Left hindlimb (tissue), 1 donor: Measurements from ENCODE around the gene CEP295NL.
"Not testable (repeated sequence)": the region's sequence is repeated elsewhere in the genome, so short reads cannot be mapped to it uniquely, and the experiment has no call there.

ENCODE experiments used
- DNase-seq: peaks from one replicate; pipeline ENCODE4 v3.0.0-alpha.2; 2018

Gene CEP295NL, protein sequence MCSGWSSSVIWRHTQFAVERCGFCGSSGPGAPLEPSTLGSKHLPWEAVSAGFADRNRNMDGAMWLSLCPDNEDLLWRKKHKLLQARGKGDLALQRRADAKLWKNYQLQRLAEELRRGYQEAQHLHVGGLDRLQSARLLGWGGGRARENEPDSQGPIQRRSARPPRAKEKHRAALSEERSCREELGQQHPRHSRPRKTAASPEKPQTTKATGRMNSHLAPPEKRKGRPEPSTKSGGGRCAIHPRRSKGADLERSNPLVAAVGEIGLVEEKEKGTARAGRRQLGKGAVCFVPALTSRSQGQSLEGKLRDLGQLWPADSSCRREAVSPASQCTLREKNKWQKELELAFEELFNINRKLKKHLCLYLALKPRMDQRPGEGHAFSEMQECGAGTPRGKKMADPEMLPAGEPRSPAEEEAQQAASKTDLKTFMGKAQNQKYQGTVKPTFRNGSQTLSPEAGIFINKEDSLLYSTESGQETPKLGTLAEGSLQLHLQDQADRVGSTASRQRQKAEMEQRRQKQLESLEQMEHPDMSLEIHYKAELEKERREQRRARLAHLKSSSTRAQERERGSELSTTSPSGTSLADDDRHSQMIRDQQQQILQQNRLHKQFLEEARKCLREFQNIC

GRCh38 chr17:78903101-78903779 lies at the start of gene CEP295NL:
CEP295NL (minus strand) TSS chr17:78903201; CDS start chr17:78901828, 1,373 bp downstream.
- DNase-seq, result peak; percentile 39

DNA sequence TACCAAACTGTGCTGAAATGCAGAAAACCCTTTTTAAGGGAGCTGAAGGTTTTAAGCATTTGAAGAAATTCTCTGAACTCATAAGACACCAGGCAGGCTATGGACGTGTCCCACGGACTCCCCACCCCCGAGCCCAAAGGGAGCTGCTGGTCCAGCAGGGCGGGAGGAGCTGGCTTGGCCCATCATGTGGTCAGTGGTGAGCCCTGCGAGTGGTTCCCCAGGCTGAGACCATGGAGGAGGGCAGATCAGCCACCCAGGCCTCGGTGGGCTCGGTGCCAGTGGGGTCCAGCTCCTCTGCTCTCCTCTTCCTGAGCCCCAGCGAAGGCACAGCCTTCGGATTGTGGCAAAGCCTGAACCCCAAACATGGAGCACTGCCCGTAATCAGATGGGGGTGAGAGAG lies 49.7 kb upstream of the CEP295NL start:
- peak; percentile 54 for DNase-seq

DNA sequence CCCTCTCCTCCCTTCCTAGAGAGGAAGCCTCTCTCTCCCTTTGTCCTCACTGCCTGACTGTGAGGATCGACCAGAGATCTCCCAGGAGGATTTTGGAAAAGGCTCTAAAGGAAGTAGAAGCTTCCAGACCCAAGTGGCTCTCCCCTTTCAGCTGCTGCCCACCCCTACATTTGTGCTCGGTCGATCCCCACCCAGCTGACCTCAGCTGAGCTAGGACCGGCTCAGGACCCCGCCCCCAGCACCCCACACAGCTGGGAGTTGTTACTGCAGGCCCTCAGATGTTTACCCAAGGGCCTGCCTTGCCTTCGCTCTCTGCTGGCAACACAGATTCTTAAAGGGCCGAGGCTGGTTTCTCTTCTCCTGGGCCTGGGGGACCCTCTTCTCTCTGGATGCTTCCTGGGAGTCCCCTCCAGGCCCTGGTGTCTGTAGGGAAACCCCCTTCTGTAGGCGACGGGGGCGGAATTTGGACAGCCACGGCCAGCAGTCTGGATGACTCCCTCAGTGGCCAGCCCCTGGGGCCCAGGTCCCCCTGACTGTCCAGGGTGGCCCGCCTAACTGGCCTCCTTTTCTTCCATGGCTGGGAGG lies 49.1 kb upstream of the CEP295NL start:
- peak; percentile 64 for DNase-seq

DNA sequence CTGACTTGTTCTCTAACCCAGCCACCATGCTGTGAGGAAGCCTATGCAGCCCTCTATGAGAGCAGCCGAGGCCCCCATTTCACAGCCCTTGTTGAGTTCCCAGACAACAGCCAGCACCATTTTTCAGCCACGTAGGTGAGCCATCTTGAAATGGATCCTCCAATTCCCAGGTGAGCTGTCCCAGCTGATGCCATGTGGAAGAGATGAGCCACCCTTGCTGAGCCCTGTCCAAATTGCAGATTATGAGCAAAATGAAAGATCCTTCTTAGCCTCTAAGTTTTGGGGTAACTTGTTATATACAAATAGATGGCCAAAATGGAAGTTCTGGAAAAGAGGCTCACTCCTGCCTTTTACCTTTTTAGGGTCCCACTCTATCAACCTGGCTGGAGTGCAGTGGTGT lies 47.9 kb upstream of the CEP295NL start:
- no peak for DNase-seq

DNA sequence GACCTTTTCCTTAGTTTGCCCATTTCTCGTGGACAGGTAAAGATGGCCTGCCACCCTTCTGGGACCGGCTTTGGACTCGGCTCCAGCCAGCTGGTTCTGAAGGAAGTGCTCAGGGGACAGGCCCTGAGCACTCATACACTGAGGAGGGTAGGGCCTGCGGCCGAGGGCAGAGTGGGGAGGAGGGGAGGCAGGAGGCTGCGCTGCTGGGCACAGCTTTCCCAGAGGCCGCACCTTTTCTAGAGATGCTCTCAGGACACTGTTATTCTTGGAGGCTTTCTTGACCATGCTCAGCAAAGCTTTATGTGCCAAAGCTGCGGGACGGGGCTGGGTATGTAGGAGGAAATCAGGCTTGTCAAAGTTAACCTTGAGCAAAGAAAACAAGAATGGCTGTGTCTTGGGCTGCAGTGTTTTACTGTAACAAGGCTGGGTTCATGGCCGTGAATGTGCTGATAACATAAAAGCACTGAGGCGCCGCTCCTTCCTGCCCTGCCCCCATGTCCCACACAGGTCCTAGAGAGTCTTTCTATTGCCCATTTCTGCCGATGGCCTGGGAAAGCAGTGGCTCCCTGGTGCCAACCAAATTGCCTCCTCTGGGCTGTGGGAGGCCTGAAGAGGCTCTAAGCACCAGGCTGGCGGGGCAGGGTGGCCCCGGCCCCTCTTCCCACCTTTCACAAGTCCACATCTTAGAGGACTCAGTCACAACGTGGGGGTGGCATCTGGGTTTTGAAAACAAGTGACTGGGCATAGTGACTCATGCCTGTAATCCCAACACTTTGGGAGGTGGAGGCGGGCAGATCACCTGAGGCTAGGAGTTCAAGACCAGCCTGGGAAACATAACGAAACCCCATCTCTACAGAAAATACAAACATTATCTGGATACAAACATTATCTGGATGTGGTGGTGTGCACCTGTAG lies 44.5 kb upstream of the CEP295NL start:
- no peak for DNase-seq

GRCh38 chr17:78946631-78947030 lies 43.6 kb upstream of the CEP295NL start:
- DNase-seq, result no peak

DNA sequence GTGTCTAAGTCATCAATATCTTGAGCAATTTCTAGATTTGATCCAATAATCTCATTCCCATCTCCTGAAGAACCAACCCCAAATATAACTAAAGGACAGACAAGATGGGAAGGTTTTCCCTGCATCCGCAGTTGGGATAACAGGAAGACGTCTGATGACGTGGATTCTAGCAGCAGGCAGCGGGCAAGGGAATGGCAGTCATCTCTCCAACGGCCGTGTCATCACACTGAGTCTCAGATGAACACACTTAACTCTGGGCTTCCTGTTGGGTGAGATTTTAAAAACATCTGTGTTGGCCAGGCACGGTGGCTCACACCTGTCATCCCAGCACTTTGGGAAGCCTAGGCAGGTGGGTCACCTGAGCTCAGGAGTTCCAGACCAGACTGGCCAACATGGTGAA lies 43.1 kb upstream of the CEP295NL start:
- DNase-seq, result no peak

GRCh38 chr17:78945455-78945854 lies 42.5 kb upstream of the CEP295NL start:
- DNase-seq, result not testable (repeated sequence)

GRCh38 chr17:78944956-78945355 lies 42.0 kb upstream of the CEP295NL start:
- no peak for DNase-seq

GRCh38 chr17:78944026-78944425 lies 41.0 kb upstream of the CEP295NL start:
- no peak for DNase-seq

GRCh38 chr17:78940708-78941107 lies 37.7 kb upstream of the CEP295NL start:
- DNase-seq, result no peak

- no peak for DNase-seq
Observed at GRCh38 chr17:78940258-78940657, 37.3 kb upstream of the CEP295NL start.

GRCh38 chr17:78939615-78940014 lies 36.6 kb upstream of the CEP295NL start:
- no peak for DNase-seq

- no peak for DNase-seq
Observed at GRCh38 chr17:78937561-78937960, 34.6 kb upstream of the CEP295NL start.

DNA sequence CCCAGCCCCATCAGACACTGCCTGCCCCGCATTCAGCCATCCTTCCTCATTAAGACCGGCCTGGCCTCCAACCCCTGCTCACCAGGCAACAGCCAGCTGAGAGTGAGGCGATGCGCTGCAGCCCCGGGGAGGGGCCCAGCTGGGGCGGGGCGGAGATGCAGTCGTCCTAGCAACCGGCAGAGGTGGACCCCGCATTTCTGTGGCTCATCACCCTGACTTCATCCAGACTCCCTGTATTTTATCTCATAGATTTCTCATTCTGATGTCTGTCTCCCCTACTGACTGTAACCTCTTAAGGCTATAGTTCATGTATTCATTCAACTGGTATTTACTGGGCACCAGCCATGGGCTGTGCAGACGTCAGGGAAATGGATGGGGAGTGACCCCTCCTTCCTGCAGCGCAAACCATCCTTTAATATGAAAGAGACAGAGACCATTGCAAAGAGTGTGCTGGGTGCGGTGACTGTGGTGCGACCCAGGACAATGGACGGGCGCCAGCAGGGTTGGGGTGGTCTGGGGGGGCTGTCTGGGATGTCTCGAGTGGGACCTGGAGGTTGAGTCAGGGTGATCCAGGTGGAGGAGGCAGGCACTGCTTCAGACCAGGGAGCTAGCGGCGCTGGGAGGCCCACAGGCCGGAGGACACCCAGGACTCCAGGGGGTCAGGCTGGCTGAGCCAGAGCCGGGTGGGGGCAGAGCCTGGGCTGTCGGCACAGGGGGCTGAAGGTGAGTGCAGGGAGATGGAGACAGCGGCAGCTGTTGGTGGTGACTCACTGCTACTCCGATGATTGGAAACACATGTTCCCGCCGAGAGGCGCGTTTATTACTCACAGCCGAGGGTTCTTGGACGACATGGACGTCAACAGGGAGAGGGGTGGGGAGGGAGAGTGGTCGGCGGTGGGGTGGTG lies 32.7 kb upstream of the CEP295NL start:
- DNase-seq, result peak; percentile 88

GRCh38 chr17:78934681-78935418 lies 31.8 kb upstream of the CEP295NL start:
- no peak for DNase-seq

DNA sequence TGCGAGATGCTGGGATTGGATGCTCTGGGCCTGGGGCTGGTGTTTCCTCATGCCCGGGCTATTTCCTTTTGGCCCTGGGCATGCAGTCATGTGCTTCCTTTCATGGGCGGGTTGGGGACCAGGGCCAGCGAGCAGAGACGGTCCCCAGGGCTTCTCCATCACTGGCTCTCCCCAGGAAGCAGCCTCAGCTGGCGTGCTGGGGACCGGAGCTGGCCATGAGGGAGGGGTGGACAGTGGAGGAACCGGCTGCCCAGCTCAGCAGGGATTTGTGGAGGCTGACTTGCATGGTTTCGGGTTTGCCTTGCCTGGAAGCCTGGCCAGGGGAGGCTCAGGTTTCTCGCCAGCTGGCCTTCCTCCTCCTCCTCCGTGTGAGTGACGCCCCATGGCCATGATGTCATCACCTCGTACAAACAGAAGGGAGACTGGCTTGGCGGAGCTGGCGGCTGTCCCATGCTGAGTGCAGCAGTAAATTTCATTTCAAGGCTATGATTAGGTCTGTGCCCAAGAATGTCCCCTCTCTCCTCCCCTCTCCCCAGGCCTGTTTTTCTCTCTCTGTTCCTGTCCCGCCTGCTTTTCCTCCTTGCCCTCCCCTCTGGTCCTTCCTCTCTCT lies 31.1 kb upstream of the CEP295NL start:
- DNase-seq, result peak; percentile 99

DNA sequence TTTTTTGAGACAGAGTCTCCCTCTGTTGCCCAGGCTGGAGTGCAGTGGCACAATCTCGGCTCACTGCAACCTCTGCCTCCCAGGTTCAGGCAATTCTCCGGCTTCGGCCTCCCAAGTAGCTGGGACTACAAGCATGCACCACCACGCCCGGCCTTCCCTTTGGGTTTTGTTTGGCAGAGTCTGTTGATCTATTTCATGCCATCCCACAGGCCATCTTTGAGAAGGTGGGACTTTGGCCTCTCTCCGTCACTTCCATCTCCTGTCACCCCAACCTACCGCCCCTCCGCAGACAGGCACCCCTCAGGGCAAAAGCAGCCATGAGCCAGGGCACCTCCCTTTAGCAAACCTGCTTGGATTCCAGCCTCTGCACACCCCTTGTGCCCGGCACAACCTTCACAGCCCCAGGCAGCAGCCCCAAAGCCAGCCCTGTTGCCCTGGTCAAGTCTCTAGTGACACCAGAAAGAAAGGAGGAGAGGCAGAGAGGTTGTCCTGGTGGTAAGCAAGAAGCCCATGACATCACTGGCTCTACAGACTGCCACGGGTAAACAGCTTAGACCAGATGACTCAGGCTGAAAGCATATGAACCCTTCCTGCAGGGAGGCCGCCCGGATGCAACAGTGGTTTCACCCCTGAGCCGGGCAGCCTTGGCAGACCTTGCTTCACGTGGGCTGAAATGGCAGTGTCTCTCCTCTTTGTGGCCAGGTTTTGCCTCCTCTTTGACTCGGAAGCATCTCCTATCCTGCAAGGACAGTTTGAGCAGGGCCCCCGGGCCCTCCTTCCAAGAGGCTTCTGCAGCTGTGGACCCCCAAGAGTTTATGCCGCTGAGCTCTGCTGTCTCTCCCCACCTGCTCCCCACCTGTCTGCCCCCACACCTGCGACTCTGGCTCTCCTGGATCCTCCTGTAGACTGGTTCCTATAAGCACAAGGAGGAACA lies 30.3 kb upstream of the CEP295NL start:
- no peak for DNase-seq
